Measurements from ENCODE around the gene MEGF6. TPM values are rescaled to one million over a fixed set of nuclear protein-coding genes. Genes with fewer than 3 reads are reported as not detected.

MEGF6 gene
- total and polyA plus RNA-seq, 2 of the 8 experiments (the other 6 are each of a cell fraction or from before 2014, with no cell fraction given) = 4.1 to 14.8 TPM

- Histone ChIP-seq H3K4ac (replicated peaks; ENCODE audit: insufficient read length, low read depth, low read length) (no peak overlapping the region), H3K23ac (ENCODE audit: insufficient read length) (no peak overlapping the region), H4K20me1 (replicated peaks in 1 of 2; ENCODE audit: control insufficient read depth in 1 of 2, insufficient read depth in 2 of 2, low read length in 2 of 2) (peaks cover 0 to 17% of the 10 kb centered on the region in 2 experiments), H2AK5ac (ENCODE audit: low read depth, low read length) (no peak overlapping the region), H3K27ac (ENCODE audit: low read depth, low read length) (no peak overlapping the region), H4K8ac (ENCODE audit: extremely low read depth, insufficient read depth, low read length) (no peak overlapping the region; the same call in 1 of the 2 replicates), H3K56ac (replicated peaks; ENCODE audit: insufficient read length, low read depth, low read length) (no peak overlapping the region), H2AFZ (ENCODE audit: low read length) (no peak overlapping the region), H2BK12ac (ENCODE audit: low read depth, low read length) (no peak overlapping the region), H3K79me1 (ENCODE audit: low read depth, low read length) (no peaks in the 10 kb centered on the region), H2BK120ac (replicated peaks; ENCODE audit: low read depth, low read length) (no peak overlapping the region), H4K91ac (replicated peaks; ENCODE audit: insufficient read length, low read length) (no peak overlapping the region), H3K4me1 (replicated peaks in 1 of 4; ENCODE audit: control insufficient read depth in 3 of 4, insufficient read depth in 4 of 4, low read length in 3 of 4) (no peaks in the 10 kb centered on the region; a peak in 3 of 7 replicates), H3K79me2 (ENCODE audit: control insufficient read depth in 1 of 2, insufficient read depth in 2 of 2, low read length in 2 of 2) (no peaks in the 10 kb centered on the region), H3K14ac (ENCODE audit: insufficient read length) (no peak overlapping the region), H3K4me2 (ENCODE audit: insufficient read depth in 1 of 2, low read depth in 2 of 2, low read length in 2 of 2) (no peak overlapping the region), H3K9ac (replicated peaks in 1 of 4; ENCODE audit: extremely low read depth in 1 of 4, low read depth in 3 of 4, low read length in 3 of 4) (no peak overlapping the region), H3K9me3 (ENCODE audit: insufficient read depth in 2 of 2, low read depth in 1 of 2, low read length in 1 of 2) (peaks cover 0 to 7% of the 10 kb centered on the region in 2 experiments; a peak in 1 of 4 replicates), H3K18ac (ENCODE audit: extremely low read depth, low read length) (no peak overlapping the region), H2BK5ac (ENCODE audit: low read depth, low read length) (no peak overlapping the region), H4K5ac (ENCODE audit: insufficient read length, low read depth, low read length) (no peak overlapping the region), H3K36me3 (ENCODE audit: control insufficient read depth in 2 of 4, insufficient read depth in 4 of 4, low read length in 3 of 4) (no peaks in the 10 kb centered on the region), H3K23me2 (ENCODE audit: low read depth, low read length) (no peaks in the 10 kb centered on the region), H2BK15ac (ENCODE audit: low read length) (no peak overlapping the region), H3K27me3 (replicated peaks in 1 of 4; ENCODE audit: control insufficient read depth in 3 of 4, extremely low read depth in 1 of 4, insufficient read depth in 3 of 4, low read length in 3 of 4) (no peaks in the 10 kb centered on the region; a peak in 1 of 7 replicates), H2BK20ac (ENCODE audit: low read length) (no peak overlapping the region), H3K4me3 (ENCODE audit: extremely low read depth in 1 of 4, insufficient read depth in 2 of 4, low read depth in 3 of 4, low read length in 4 of 4) (no peak overlapping the region)
- ChIA-PET CTCF (ENCODE audit: partially characterized antibody) (interaction anchor here (0.6 to 3.4 kb wide), 6 partner anchors 10 to 100 kb away, joined by 3 to 29 read pairs (median 4); no protein-coding TSS in a partner anchor), POLR2A (ENCODE audit: partially characterized antibody) (no interaction called here)
- 87% methylated on average over 24 of the region's 24 CpGs; no CpG with 5 or more reads in 1 of the 2 experiments for WGBS, 2 experiments (ENCODE audit: extremely low coverage in 1 of 2, insufficient coverage in 1 of 2, insufficient read length in 1 of 2, insufficient replicate concordance in 2 of 2, low coverage in 1 of 2, low lambda C conversion rate in 2 of 2, missing lambda C conversion rate in 1 of 2)
- FAIRE-seq (no peak), DNase-seq (ENCODE audit: low read depth in 1 of 2, low spot score in 2 of 2) (no peak)
- TF ChIP-seq CBX8 (IDR thresholded peaks at IDR 0.05; ENCODE audit: borderline replicate concordance, low read depth, low read length) (no peak), SIN3A (conservative IDR thresholded peaks at IDR 0.05 in 1 of 2, IDR thresholded peaks at IDR 0.05 in 1 of 2; ENCODE audit: low read depth in 1 of 2, low read length in 2 of 2) (no peak), EP300 (IDR thresholded peaks at IDR 0.05; ENCODE audit: borderline replicate concordance in 1 of 2, low read depth in 2 of 2, low read length in 2 of 2) (no peak)
These were observed 90.6 kb downstream of the MEGF6 start for GRCh38 chr1:3520419-3521378.

Measured in H1 (cell line).